ENCODE results near the gene HSD11B1L. TPM values are rescaled to one million over a fixed set of nuclear protein-coding genes. Genes with fewer than 3 reads are reported as not detected.
"Not testable (repeated sequence)": the region's sequence is repeated elsewhere in the genome, so short reads cannot be mapped to it uniquely, and the experiment has no call there.

Gene HSD11B1L
- total and polyA plus RNA-seq, 2 donors (not counting 1 experiment from before 2014, with no cell fraction given) = 1.8 to 4.6 TPM

DNA sequence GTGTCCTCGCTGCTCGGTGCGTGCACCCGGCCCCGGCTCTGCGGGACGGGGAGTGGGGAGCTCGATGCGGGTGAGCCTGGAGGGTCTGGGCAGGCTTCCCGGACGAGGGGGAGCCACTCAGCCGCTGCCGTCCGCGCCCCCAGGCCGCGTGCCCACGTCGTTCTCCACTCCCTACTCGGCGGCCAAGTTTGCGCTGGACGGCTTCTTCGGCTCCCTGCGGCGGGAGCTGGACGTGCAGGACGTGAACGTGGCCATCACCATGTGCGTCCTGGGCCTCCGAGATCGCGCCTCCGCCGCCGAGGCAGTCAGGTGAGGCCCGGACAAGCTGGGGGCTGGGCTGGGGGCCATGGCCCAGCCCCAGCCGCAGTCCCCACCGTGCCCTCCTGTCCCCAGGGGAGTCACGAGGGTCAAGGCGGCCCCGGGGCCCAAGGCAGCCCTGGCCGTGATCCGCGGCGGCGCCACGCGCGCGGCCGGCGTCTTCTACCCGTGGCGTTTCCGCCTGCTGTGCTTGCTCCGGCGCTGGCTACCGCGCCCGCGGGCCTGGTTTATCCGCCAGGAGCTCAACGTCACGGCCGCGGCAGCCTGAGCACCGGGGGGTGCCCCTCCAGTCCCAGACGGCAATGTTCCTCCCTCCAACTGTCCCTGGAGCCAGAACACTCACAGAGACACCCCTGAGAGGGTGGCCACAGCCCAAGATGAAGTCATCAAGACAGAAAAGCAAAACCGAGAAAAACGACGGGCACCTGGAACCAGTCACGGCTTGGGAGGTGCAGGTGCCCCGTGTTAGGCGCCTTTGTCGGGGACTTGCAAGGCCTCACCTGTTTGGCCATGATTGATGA, 6.8 kb downstream of the HSD11B1L start:
- Mint-ChIP-seq H3K9me3 (ENCODE audit: insufficient read depth) (no peaks in the 10 kb centered on the region), H3K4me3 (peak overlapping the region; percentile 93), H3K27me3 (no peaks in the 10 kb centered on the region), H3K4me1 (peaks cover 40% of the 10 kb centered on the region), H3K27ac (peak overlapping the region; percentile 16)
- H3K4me3 ChIP-seq (ENCODE audit: control extremely low read depth in 1 of 5, extremely low read depth in 1 of 5, insufficient read depth in 1 of 5, low read depth in 2 of 5, low read length in 4 of 5) = peak overlapping the region in 4 of 5 experiments; percentile 44 to 71 (median 68)
- peak overlapping the region; percentile 80 for H2AFZ ChIP-seq (ENCODE audit: insufficient read depth, low read depth, low read length, poor library complexity, severe bottlenecking)
- no peaks in the 10 kb centered on the region for H3K27me3 ChIP-seq (replicated peaks in 1 of 4; ENCODE audit: control extremely low read depth in 1 of 4, control insufficient read depth in 3 of 4, insufficient read depth in 4 of 4, low read length in 3 of 4)
- peak overlapping the region; percentile 70 for H3K9ac ChIP-seq (ENCODE audit: low read length)
- ATAC-seq (ENCODE audit: low read depth) (no peak), DNase-seq (no peak)
- CTCF ChIA-PET = interaction anchor here (0.7 to 2.2 kb wide), 10 partner anchors 12 to 107 kb away, joined by 3 to 10 read pairs (median 3); partner anchors contain the start of genes CATSPERD, LONP1, SAFB and SAFB2
- no peak overlapping the region for H3K27ac ChIP-seq (ENCODE audit: low read length in 2 of 2)
- H3K4me2 ChIP-seq (replicated peaks; ENCODE audit: low read depth, low read length, poor library complexity, severe bottlenecking) = peak overlapping the region; percentile 83
- peaks cover 14 to 39% of the 10 kb centered on the region in 2 donors for H3K4me1 ChIP-seq (ENCODE audit: control insufficient read depth in 2 of 2, insufficient read depth in 2 of 2, low read length in 2 of 2)
- intact Hi-C loops (cut with micrococcal nuclease) = loop anchor here (5.0 to 10.0 kb wide), 2 partner anchors 1660 to 1923 kb away; partner anchors contain the start of genes APBA3, ARHGEF18 and MRPL54
- H3K36me3 ChIP-seq (replicated peaks in 1 of 2; ENCODE audit: control extremely low read depth in 1 of 2, control insufficient read depth in 1 of 2, extremely low read depth in 1 of 2, insufficient read depth in 2 of 2, low read length in 1 of 2) = peaks cover 0 to 13% of the 10 kb centered on the region in 2 experiments
- peaks cover 0 to 12% (median 0%) of the 10 kb centered on the region in 3 donors for H3K9me3 ChIP-seq (ENCODE audit: control extremely low read depth in 1 of 3, control insufficient read depth in 2 of 3, insufficient read depth in 1 of 3, low read length in 2 of 3)
- H3K79me2 ChIP-seq (ENCODE audit: control insufficient read depth, insufficient read depth, low read length) = peaks cover 24% of the 10 kb centered on the region
- peaks cover 24% of the 10 kb centered on the region for H4K20me1 ChIP-seq (ENCODE audit: control insufficient read depth, insufficient read depth, low read length, poor library complexity, severe bottlenecking)
- 63% methylated on average over 76 of the region's 76 CpGs for WGBS (ENCODE audit: insufficient coverage)
- TF ChIP-seq CTCF (IDR thresholded peaks at IDR 0.05) (peak; percentile 43), EZH2 (IDR thresholded peaks at IDR 0.05; ENCODE audit: borderline replicate concordance, insufficient read depth, low read depth, low read length, poor library complexity, severe bottlenecking) (no peak)
- POLR2A ChIA-PET = interaction anchor here (1.1 to 1.9 kb wide), 2 partner anchors 8 to 65 kb away, joined by 4 to 13 read pairs; partner anchors contain the start of genes SAFB and SAFB2

DNA sequence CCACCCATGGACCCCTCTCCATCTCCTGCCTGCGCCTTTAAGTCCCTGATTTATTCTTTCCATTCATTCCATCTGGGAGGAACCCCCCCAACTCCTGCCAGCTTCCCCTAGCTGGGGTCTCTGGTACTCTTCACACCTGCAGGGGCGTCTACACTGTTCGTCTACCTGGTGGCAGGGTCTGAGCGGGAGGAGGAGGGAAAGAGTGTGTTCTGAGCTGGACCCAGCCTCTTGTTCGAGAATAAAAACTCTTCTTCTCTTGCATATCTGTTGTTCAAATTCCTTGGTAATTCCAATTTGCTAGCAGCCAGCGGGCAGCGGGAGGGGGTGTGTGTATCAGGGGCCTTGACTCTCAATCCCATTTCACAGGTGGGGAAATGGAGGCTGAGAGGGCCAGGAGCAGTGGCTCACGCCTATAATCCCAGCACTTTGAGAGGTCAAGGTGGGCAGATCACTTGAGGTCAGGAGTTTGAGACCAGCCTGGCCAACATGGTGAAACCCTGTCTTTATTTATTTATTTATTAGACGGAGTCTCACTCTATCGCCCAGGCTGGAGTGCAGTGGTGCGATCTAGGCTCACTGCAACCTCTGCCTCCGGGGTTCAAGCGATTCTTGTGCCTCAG, 7.5 kb downstream of the HSD11B1L start:
- H3K9ac ChIP-seq (ENCODE audit: low read length); H3K9me3 Mint-ChIP-seq (ENCODE audit: insufficient read depth); H3K4me2 ChIP-seq (replicated peaks; ENCODE audit: low read depth, low read length, poor library complexity, severe bottlenecking); H3K27me3 Mint-ChIP-seq; H3K27me3 ChIP-seq (replicated peaks in 1 of 4; ENCODE audit: control extremely low read depth in 1 of 4, control insufficient read depth in 3 of 4, insufficient read depth in 4 of 4, low read length in 3 of 4); ATAC-seq (ENCODE audit: low read depth); H3K4me3 ChIP-seq (ENCODE audit: control extremely low read depth in 1 of 5, extremely low read depth in 1 of 5, insufficient read depth in 1 of 5, low read depth in 2 of 5, low read length in 4 of 5); H2AFZ ChIP-seq (ENCODE audit: insufficient read depth, low read depth, low read length, poor library complexity, severe bottlenecking); H3K27ac ChIP-seq (ENCODE audit: low read length in 2 of 2): not testable (repeated sequence)
- intact Hi-C loops (cut with micrococcal nuclease) = loop anchor here (5.0 to 10.0 kb wide), 2 partner anchors 1659 to 1924 kb away; partner anchors contain the start of genes APBA3, ARHGEF18 and MRPL54
- peak; percentile 43 for DNase-seq
- POLR2A ChIA-PET = interaction anchor here (1.9 kb wide), 1 partner anchor 32 kb away, joined by 10 read pairs; the partner anchor contains the start of genes CATSPERD and LONP1
- WGBS (ENCODE audit: insufficient coverage) = 100% methylated on average over 2 of the region's 13 CpGs
- CTCF ChIA-PET = interaction anchor here (1.5 to 2.2 kb wide), 2 partner anchors 62 to 66 kb away, joined by 5 to 6 read pairs; partner anchors contain the start of genes SAFB and SAFB2
- Mint-ChIP-seq H3K4me1 (peaks cover 43% of the 10 kb centered on the region), H3K4me3 (peak overlapping the region; percentile 34), H3K27ac (peak overlapping the region; percentile 16)
- Histone ChIP-seq H3K36me3 (replicated peaks in 1 of 2; ENCODE audit: control extremely low read depth in 1 of 2, control insufficient read depth in 1 of 2, extremely low read depth in 1 of 2, insufficient read depth in 2 of 2, low read length in 1 of 2) (peaks cover 0 to 20% of the 10 kb centered on the region in 2 experiments), H4K20me1 (ENCODE audit: control insufficient read depth, insufficient read depth, low read length, poor library complexity, severe bottlenecking) (peaks cover 32% of the 10 kb centered on the region), H3K9me3 (ENCODE audit: control extremely low read depth in 1 of 3, control insufficient read depth in 2 of 3, insufficient read depth in 1 of 3, low read length in 2 of 3) (peaks cover 0 to 12% (median 0%) of the 10 kb centered on the region in 3 donors), H3K4me1 (ENCODE audit: control insufficient read depth in 2 of 2, insufficient read depth in 2 of 2, low read length in 2 of 2) (peaks cover 14 to 39% of the 10 kb centered on the region in 2 donors), H3K79me2 (ENCODE audit: control insufficient read depth, insufficient read depth, low read length) (peaks cover 32% of the 10 kb centered on the region)
